ENCODE data around the gene N4BP2L2.

Gene N4BP2L2

DNA sequence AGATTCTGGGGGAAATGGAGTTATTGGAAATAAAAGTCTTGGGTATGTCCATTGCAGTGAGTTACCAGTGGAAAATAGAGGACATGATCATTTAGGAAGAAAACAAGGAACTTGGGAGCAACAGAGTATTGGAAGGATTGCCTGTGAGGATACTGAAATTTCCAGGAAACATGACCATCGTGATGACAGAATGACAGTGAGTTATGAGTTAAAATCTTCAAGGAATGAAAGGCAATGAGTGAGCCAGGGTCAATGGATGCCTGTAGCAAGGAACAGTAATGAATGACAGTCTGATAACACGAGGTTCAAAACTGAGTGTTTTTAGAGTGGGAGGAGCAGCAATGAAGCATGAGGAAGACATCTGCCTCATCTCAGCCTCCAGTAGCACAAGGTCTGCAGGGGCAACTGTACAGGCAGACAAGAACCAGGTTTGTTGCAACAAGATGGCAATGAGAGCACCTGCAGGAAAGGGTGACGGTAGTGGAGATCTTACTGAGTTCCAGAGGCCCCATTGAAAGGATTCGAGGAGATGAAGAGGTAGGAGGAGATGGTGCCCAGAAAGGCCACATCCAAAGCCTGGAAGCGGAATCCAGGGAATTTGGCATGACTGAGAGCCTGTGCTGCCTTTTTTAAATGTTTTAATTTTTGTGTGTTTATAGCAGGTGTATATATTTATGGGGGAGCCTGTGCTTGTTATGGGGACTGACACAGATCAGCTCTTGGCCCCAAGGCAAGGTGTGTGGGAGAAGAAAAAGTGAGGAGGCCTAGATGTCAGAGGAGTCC lies 154.6 kb downstream of the N4BP2L2 start:
- H3K4me3 ChIP-seq (ENCODE audit: control insufficient read depth, low read depth, low read length) = no peak overlapping the region
- TF ChIP-seq, protein P1, sequence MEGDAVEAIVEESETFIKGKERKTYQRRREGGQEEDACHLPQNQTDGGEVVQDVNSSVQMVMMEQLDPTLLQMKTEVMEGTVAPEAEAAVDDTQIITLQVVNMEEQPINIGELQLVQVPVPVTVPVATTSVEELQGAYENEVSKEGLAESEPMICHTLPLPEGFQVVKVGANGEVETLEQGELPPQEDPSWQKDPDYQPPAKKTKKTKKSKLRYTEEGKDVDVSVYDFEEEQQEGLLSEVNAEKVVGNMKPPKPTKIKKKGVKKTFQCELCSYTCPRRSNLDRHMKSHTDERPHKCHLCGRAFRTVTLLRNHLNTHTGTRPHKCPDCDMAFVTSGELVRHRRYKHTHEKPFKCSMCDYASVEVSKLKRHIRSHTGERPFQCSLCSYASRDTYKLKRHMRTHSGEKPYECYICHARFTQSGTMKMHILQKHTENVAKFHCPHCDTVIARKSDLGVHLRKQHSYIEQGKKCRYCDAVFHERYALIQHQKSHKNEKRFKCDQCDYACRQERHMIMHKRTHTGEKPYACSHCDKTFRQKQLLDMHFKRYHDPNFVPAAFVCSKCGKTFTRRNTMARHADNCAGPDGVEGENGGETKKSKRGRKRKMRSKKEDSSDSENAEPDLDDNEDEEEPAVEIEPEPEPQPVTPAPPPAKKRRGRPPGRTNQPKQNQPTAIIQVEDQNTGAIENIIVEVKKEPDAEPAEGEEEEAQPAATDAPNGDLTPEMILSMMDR (IDR thresholded peaks at IDR 0.05; ENCODE audit: control insufficient read depth, insufficient read depth, low read depth, low read length, missing control alignments) = no peak
- no peak for DNase-seq (ENCODE audit: low read depth)
